ENCODE results near the gene LINC00305.

The LINC00305 gene

GRCh38 chr18:64148988-64149387 lies at the start of gene LINC00305:
Gene LINC00305, minus strand, starts transcription at chr18:64149088.
- no peak for DNase-seq (ENCODE audit: low read depth in 2 of 2)

DNA sequence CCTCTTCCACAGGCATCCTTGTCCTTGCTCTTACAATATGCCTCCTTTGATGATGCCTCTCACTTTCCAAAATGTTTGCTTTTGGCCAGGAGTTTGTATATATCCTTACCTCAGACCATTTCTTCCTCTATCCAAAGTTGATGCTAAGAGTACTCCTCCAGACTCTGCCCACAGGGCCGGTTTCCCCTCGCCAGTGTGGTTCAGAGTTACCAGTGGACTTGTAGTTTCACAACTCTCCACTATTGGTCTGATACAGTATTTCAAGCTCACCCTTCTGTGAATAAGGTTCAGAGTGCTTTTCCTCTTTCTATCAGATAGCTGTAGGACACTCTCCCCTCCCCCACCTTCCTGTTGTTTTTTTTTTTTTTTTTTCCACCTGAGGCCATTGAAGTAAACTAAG lies 42.2 kb upstream of the LINC00305 start:
- no peak for DNase-seq (ENCODE audit: low read depth in 2 of 2)

DNA sequence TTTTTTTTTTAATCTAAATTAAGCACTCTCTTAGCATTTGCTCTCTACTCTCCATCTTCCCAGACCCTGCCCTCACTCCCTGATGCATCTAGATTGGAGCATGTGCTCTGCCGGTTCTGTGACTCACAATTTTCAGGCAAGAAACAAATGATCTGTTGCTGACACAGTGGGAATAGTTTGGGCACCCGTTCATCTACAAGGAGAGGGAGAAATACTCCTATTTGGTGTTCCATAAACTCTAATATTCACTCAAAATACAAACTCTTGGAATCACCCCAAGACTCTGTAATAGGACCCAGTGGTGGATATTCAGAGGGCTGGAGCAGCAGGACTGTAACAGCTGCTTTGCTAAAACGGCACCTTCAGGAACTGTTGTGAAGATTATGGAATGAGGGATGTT lies 37.1 kb upstream of the LINC00305 start:
- no peak for DNase-seq (ENCODE audit: low read depth in 2 of 2)

DNA sequence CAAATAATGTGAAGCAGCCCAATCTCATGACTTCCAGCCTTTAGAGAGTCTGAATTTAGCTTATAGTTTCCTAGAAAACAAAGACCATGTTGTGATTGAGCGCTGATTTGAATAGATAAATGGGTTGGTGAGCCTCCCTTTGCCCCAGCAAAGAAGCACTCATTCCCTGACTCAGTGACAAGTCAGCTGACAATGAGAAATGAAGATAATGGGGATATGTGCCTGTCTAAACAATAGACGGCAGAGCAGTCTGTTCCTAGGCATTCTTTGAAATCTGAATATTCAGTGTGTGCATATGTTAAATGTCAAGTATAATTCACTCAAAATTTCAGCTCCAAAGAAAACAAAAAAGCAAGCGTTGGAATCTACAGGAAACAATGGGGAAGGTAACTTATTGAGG lies 34.8 kb upstream of the LINC00305 start:
- DNase-seq (ENCODE audit: low read depth in 2 of 2), result no peak

DNA sequence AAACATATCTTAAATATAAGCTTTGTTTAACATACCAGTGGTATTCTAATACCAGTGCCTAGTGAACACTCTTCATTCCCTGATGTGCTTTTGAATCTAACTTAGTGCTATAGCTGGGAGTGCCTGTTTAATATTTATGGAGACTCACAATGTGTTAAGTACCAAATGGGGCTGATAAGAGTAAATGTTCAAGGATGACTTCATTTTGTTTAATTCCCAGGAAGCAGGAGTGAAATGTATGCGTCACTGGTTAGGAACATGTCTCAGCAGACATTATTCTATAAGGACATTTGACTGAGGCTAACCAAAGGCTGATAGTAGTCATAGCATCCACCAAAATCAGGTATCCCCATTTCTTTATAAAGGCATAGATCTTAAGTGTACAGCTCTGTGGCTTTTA lies 31.7 kb upstream of the LINC00305 start:
- no peak for DNase-seq (ENCODE audit: low read depth in 2 of 2)

DNA sequence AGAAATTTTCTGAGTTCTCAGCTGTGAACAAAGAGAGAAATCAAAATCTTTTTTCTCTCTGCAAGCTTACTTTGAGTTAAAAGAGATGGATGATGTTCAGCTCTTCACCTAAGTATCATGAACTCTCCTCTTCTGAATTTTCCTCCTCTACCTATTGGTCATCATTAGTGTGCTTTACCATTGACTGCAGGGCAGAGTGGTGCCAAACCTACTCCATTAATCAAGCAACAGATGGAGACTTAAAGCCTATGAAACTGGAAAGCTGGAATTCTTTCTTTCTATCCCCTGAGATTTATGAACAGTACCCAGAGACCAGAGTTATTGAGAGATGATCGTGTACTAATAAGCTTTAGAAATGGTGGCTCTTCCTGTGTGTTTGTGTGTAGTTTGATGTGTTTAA lies 31.3 kb upstream of the LINC00305 start:
- DNase-seq (ENCODE audit: low read depth in 2 of 2), result no peak

GRCh38 chr18:64179556-64180080 lies 30.7 kb upstream of the LINC00305 start:
- no peak for DNase-seq (ENCODE audit: low read depth in 2 of 2)

- DNase-seq (ENCODE audit: low read depth in 2 of 2), result no peak
Measured at GRCh38 chr18:64178860-64179259, 30.0 kb upstream of the LINC00305 start.

DNA sequence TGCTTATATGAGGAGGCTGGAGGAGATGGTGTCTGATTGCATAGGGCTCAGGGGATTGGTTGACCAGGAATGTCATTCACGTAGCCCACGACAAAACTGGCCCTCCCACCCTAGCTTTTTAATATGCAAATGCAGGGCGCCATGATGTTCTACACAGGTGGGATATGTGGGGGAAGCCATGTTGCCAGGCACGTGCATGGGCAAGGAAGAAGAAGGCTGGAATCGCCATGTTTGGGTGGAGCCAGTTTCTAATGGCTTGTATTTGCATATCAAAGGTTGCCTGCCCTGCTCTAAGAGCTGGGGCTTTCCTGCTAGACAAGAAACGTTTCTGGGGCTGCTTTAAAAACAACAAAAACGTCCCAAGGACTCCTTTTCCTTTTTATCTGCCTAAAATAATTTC lies 26.5 kb upstream of the LINC00305 start:
- DNase-seq (ENCODE audit: low read depth in 2 of 2), result no peak

- no peak for DNase-seq (ENCODE audit: low read depth in 2 of 2)
Measured at GRCh38 chr18:64171576-64171975, 22.7 kb upstream of the LINC00305 start.

DNA sequence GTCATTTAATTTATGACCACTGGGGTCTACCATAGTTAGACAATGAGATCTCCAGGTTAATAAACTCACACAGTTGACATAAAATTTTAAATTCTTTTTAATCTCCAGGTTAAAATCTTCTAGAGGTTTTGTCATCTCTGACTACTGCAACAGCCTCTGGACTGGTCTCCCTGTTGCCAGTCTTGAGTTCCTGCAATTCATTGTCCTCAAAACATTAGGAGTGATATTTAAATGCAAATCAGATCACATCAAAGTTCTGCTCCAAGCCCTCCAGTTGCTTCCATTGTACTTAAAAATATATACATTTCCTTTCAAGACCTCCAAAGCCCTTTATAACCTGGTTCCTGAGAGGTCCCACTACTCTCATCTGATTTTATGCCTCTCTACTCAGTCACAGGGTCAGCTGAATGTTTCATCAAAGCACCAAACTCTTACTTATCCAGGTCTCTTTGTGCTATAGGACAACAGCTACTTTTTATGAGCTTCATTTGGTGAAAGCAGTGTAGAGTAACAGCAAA lies 18.6 kb upstream of the LINC00305 start:
- DNase-seq (ENCODE audit: low read depth in 2 of 2), result no peak

DNA sequence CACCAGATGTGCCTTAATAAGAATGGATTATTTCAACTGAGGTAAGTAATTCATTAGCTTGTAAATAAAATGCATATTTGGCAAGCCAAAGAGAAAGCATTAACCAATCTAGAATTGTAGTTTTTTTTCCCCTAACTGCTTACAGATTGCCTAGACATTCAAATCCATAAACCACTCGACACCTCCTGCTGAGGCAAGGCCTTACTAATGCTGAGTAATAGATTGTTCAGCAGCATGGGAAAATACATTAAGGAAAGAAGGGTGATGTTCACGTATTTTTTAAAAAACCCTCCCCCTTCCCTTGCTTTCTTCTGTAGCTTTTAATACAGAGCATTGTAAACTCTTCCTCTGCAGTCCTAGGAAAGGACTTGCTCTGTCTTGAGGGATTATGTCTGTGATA lies 17.0 kb upstream of the LINC00305 start:
- peak; percentile 90 to 92 for DNase-seq (ENCODE audit: low read depth in 2 of 2)

GRCh38 chr18:64164883-64165282 lies 16.0 kb upstream of the LINC00305 start:
- DNase-seq (ENCODE audit: low read depth in 2 of 2), result no peak

DNA sequence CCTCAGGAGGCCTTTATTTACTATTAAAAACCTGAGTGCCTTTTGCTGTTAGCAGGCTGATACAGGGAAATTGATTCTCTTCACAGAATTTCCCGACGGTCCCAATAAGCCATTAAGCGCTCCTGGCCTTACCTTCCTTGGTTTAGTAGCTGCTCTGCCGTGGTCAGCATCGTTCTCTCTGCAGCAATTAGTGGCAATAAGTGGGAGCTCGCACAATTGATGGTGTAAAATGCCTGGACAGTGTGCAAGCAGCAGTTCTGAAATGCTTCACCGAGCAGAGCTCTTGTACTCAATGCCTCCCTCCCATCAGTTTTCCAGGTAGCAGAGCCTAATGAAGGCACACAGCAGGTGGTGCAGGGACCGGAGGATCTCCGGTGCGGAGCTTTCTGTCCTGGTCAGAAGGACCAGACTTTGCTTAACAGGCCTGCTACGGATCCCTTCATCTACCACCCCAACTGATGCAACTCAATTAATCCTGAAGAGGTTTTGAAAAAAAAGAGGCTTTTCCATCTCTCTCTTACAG lies 1.1 kb upstream of the LINC00305 start:
- no peak for DNase-seq (ENCODE audit: low read depth in 2 of 2)

DNA sequence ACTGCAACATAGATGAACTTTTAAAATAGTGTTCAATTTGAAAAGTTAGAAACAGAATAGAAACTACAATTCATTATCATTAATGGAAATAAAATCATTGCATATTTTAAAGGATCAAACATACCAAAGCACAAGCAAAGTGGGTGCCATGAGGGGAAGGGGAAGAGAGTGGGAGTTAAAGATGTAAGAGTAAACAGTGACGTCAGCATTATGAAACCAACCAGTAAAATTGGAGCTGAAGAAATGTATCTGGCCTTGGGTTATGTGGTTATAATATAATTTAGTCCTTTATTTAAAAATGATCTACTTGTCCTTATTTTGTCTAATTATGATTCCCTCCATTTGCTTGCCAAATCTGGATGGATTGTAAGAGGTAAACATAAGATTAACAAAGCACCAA lies 6.0 kb downstream of the LINC00305 start:
- no peak for DNase-seq (ENCODE audit: low read depth in 2 of 2)

GRCh38 chr18:64137914-64138313 lies 11.0 kb downstream of the LINC00305 start:
- DNase-seq (ENCODE audit: low read depth in 2 of 2), result no peak

DNA sequence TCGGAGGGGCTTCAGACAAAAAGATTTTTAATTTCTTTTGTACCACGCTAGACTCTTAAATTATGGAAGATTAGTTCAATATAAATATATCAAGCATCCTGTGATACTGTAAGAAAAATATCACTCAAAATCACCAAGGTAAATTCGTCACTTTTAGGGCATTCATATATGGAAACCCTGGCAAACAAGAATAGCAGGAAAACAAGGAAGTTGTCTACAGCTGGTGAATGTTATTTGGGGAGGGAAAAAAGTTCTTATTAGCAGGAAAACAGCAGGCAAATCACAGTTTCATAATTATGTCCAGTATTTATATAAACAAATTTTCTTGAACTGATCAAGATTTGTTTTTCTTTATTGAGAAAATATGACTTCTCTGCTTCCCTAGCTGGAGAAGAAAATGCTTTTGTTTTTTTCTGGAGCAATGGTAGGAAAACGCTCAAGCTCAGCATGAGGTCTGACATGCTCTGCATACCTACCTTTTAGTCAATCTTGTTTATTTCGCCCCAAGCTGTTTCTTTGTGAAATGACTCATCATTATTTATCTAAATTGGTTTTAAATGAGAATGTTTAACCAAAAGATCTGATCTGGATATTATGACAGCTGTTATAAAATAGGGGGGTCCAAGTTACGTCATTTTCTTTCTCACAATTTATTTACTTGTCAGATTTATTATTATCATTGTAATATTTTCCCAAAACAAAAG lies 14.7 kb downstream of the LINC00305 start:
- DNase-seq (ENCODE audit: low read depth in 2 of 2), result no peak

DNA sequence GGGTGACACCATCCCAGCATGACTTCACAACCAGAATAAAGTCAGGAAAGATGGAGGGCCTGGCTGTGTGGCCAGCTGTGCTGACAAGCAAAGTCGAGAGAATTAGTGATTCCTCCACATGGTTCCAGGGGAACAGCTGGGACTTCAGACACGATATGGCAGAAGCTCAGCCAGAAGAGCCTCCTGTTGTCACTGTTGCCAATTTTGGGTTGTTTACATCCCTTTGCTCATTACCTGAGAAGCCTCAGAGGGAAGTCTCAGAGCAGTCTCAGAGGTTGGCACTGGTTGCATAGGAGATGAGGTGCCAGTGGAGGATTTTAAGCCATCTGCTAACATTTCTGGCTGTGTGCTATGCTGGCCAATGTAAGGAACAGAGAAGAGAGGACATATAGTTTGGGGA lies 16.0 kb downstream of the LINC00305 start:
- no peak for DNase-seq (ENCODE audit: low read depth in 2 of 2)

DNA sequence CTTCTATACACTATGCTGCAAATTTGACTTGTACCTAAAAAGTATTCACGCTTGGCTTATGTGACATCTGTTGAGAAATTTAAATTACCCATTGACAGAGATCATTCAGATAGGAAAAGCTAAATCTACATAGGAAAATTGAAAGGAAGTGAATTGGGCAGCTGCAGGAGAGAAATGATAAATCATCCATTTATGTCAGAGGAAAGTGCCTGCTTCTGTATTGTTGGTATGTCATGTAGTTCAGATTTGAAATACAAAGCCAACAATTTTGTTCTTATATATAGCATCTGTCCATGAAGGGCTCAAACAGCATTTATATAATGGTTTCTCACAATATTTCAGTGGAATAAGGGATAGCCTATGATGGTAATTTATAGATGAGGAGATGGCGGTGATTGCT lies 17.6 kb downstream of the LINC00305 start:
- DNase-seq (ENCODE audit: low read depth in 2 of 2), result no peak

DNA sequence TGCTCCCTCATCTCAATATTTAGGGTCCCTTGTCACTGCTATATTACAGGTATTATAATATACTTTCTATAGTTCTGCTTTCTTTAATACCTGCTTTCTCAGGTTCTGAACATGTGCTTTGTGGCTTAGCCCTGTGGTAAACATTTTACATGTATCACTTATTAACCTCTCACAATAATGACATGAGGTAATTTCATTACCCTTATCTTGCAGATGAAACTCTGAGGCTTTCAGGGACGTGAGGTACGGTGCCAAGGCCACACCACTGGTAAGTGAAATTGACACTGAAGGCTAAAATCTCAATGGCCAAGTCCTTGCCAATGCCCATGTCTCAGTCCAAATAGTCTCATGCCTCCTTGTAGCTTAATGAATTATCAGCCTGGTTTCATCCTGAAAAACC lies 21.7 kb downstream of the LINC00305 start:
- DNase-seq (ENCODE audit: low read depth in 2 of 2), result no peak

- no peak for DNase-seq (ENCODE audit: low read depth in 2 of 2)
Measured at GRCh38 chr18:64119916-64120315, 29.0 kb downstream of the LINC00305 start.

DNA sequence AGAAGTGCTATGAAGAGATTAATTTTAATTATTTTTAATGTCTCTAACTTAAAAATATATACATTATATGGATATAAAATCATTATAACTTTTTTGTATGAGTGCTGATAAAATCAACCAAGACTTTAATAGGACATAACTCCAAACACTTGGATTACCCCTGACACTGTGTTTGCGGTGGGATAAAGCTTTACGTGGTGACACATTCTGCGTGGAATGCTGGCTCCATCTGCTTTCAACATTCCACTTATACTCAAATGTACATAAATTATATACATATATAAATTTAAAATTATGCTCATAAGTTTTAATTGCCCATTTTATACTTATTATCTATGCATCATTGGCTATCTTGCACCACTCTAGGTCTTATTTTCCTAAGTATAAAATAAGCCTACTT lies 30.5 kb downstream of the LINC00305 start:
- no peak for DNase-seq (ENCODE audit: low read depth in 2 of 2)

DNA sequence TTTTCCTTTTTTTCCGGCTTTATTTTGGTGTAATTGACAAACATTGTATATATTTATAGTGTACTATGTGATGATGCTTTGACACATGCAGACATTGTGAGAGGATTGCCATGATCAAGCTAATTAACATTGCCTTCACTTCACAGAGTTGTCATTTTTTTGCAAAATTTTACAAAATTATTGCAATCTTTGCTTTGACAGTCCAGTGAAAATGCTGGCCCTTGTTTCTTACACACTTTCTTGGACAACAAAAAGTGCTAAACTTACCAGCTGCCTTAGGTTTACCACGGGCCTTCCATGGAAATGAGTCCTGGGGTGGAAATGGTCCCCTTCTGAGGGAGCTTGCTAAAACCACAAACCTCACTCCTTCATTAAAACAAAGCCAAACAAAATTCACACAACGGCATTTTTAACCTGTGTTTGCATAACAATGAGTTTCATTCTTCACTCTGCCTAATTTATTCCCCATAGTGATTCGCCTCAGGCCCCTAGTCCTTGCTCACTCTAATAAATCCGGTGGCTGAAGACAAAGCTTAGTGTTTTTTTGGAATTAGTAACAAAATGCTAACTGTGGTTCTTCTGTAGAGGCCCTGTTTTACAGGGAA lies 32.2 kb downstream of the LINC00305 start:
- DNase-seq (ENCODE audit: low read depth in 2 of 2), result no peak
